Liver (tissue), 3 donors: Measurements from ENCODE around the gene ZSWIM6.

Experiments used
- CTCF ChIP-seq: fragments of 150-350 bp; IDR thresholded peaks from 2 replicates; pipeline ENCODE4 v1.5.1; 2017; ENCODE audit warnings: improper control_type of control experiment, low read depth, low read length; ENCODE audit not compliant: missing input control
- MAX ChIP-seq: IDR thresholded peaks from 2 replicates; pipeline ENCODE4 v1.6.1; 2016; ENCODE audit warnings: antibody characterized with exemption
- RAD21 ChIP-seq, 2 donors: IDR thresholded peaks; 2 replicates each; pipeline ENCODE4 v1.6.1; 2016; ENCODE audit warnings: antibody characterized with exemption in 2 of 2, mild to moderate bottlenecking in 2 of 2
- TAF1 ChIP-seq: conservative IDR thresholded peaks from 2 replicates; pipeline ENCODE4 v1.6.1; 2016; ENCODE audit warnings: antibody characterized with exemption, mild to moderate bottlenecking
- YY1 ChIP-seq: IDR thresholded peaks from 2 replicates; pipeline ENCODE4 v1.6.1; 2016; ENCODE audit warnings: antibody characterized with exemption, mild to moderate bottlenecking
- donor health status: healthy.
- donor health status: healthy.

GRCh38 chr5:61465066-61465465 is 133.0 kb downstream of the ZSWIM6 start:
- TF ChIP-seq CTCF (no peak), RAD21 (IDR thresholded peaks at IDR 0.05) (no peak), YY1 (no peak), MAX (no peak), TAF1 (no peak)
